ENCODE measurements around the gene NECAP2.

GRCh38 chr1:16402742-16403141 is 37.8 kb upstream of the NECAP2 start:
- no peak for TF ChIP-seq CTCF (IDR thresholded peaks at IDR 0.05)
- TF ChIP-seq POLR2A (IDR thresholded peaks at IDR 0.05; ENCODE audit: low read depth), result no peak
- TF ChIP-seq POLR2AphosphoS5 (IDR thresholded peaks at IDR 0.05), result no peak
- no peak for TF ChIP-seq EP300 (IDR thresholded peaks at IDR 0.05)

Measured in esophagus muscularis mucosa (tissue), 4 donors.